ENCODE measurements around the gene FAM181A.

GRCh38 chr14:93973607-93974006 is 46.5 kb downstream of the FAM181A start:
- TF ChIP-seq POLR2A (IDR thresholded peaks at IDR 0.05) (no peak), CTCF (IDR thresholded peaks at IDR 0.05) (no peak)

All from suprapubic skin (tissue), 3 donors.